Panc1 (cell line): Measurements from ENCODE around the gene OBI1. TPM values are rescaled to one million over a fixed set of nuclear protein-coding genes. Genes with fewer than 3 reads are reported as not detected.

ENCODE experiments used
- ATAC-seq: fragments of 200-7000 bp; cut with Tn5 transposase; 2 replicates; pipeline ENCODE4 v1.9.1; 2020; ENCODE audit warnings: mild to moderate bottlenecking, moderate library complexity
- BruUV-seq: library from RNA; stranded (reverse); fragments of 400-500 nt; replicated peaks from 2 replicates; lab custom pipeline; 2021; lab: Mats Ljungman, UMichigan
- CTCF ChIA-PET: fragments of 300-600 bp; sonication (Branson Sonifier 250); formaldehyde crosslinking; loops from one replicate; lab custom pipeline; 2022; ENCODE audit warnings: antibody characterized with exemption; lab: Charles Lee
- POLR2A ChIA-PET: fragments of 300-600 bp; sonication (Branson Sonifier 250); formaldehyde crosslinking; loops from one replicate; lab custom pipeline; 2022; ENCODE audit warnings: antibody characterized with exemption; lab: Charles Lee
- DNase-seq: peaks from one replicate; pipeline ENCODE4 v3.0.0-alpha.2; 2010; ENCODE audit warnings: low read depth, low spot score
- H3K27ac ChIP-seq: 2 replicates; pipeline ENCODE4 v1.5.1; 2011; ENCODE audit warnings: mild to moderate bottlenecking, low read length, inconsistent platforms
- H3K27me3 ChIP-seq: fragments of 200-500 bp; sonication (Bioruptor generic); 2 replicates; pipeline ENCODE4 v1.6.0; 2014; ENCODE audit warnings: low read length, inconsistent platforms; ENCODE audit not compliant: control insufficient read depth, insufficient read depth
- H3K36me3 ChIP-seq: fragments of 200-500 bp; sonication (Bioruptor generic); 2 replicates; pipeline ENCODE4 v1.5.1; 2014; ENCODE audit warnings: inconsistent platforms, mild to moderate bottlenecking, low read length, moderate library complexity; ENCODE audit not compliant: control insufficient read depth, insufficient read depth
- H3K4me1 ChIP-seq: 2 replicates; pipeline ENCODE4 v1.5.1; 2011; ENCODE audit warnings: inconsistent platforms, mild to moderate bottlenecking, low read length, moderate library complexity; ENCODE audit not compliant: control insufficient read depth, insufficient read depth
- H3K4me3 ChIP-seq, 2 experiments: 2 replicates each; pipeline ENCODE4 v1.5.1; 2011 to 2012; ENCODE audit warnings: low read depth in 2 of 2, low read length in 2 of 2, mild to moderate bottlenecking in 2 of 2, inconsistent platforms in 1 of 2, moderate library complexity in 1 of 2
- H3K9me3 ChIP-seq: fragments of 200-500 bp; sonication (Bioruptor generic); 2 replicates; pipeline ENCODE4 v1.5.1; 2014; ENCODE audit warnings: low read depth, mild to moderate bottlenecking, inconsistent platforms, low read length, moderate library complexity; ENCODE audit not compliant: control insufficient read depth, insufficient read depth
- POLR2AphosphoS5 ChIP-seq: IDR thresholded peaks from 2 replicates; pipeline ENCODE4 v1.6.1; 2012; ENCODE audit warnings: mild to moderate bottlenecking, low read depth, low read length, moderate library complexity
- REST ChIP-seq, 2 experiments: IDR thresholded peaks; 2 replicates each; pipeline ENCODE4 v1.6.1; 2011 to 2012; ENCODE audit warnings: low read depth in 2 of 2, control low read depth in 1 of 2, low read length in 1 of 2, mild to moderate bottlenecking in 1 of 2, moderate library complexity in 1 of 2; ENCODE audit not compliant: insufficient read depth in 1 of 2
- SIN3A ChIP-seq: IDR thresholded peaks from 2 replicates; pipeline ENCODE4 v1.6.1; 2012; ENCODE audit warnings: low read depth, mild to moderate bottlenecking, low read length, moderate library complexity, borderline replicate concordance; ENCODE audit not compliant: insufficient read depth
- TCF7L2 ChIP-seq: IDR thresholded peaks from 2 replicates; pipeline ENCODE4 v1.6.1; 2011; ENCODE audit warnings: mild to moderate bottlenecking, low read depth, low read length, inconsistent platforms
- in situ Hi-C: cut with HindIII; loops from 2 replicates; pipeline ENCODE4 v1.10.0; 2016; ENCODE audit warnings: low sequenced_read_pairs, low pct_unique_long_range_greater_than_20kb
- intact Hi-C: fragments of 100-400 bp; cut with micrococcal nuclease; formaldehyde crosslinking; loops from one replicate; pipeline ENCODE4 v1.10.0; 2022; ENCODE audit not compliant: unreplicated experiment
- total RNA-seq: library from RNA; stranded (reverse); gene quantifications from one replicate; pipeline ENCODE4 v1.2.1, GENCODE V29; 2021; ENCODE audit not compliant: unreplicated experiment
- TF ChIP-seq, protein P1 (sequence below): fragments of 450-650 bp; IDR thresholded peaks from 2 replicates; pipeline ENCODE4 v1.5.1; 2017; ENCODE audit warnings: mild to moderate bottlenecking

OBI1 gene
- total RNA-seq, 1 experiment from 2014 or later: 9.1 TPM

GRCh38 chr13:78680576-78681350 lies 21.8 kb upstream of the OBI1 start:
- ATAC-seq: no peak
- no TSS peak for BruUV-seq
- Histone ChIP-seq H3K36me3 (no peaks in the 10 kb centered on the region), H3K4me3 (no peak overlapping the region), H3K4me1 (no peaks in the 10 kb centered on the region), H3K27ac (no peak overlapping the region), H3K27me3 (no peaks in the 10 kb centered on the region; the same call in 1 of the 2 replicates), H3K9me3 (no peaks in the 10 kb centered on the region)
- ChIA-PET POLR2A (no interaction called here), CTCF (no interaction called here)
- TF ChIP-seq SIN3A (no peak), POLR2AphosphoS5 (no peak), TCF7L2 (no peak), REST (IDR thresholded peaks at IDR 0.05; ENCODE audit: insufficient read depth in 1 of 2, low read depth in 2 of 2, low read length in 1 of 2) (no peak)
- TF ChIP-seq, protein P1, sequence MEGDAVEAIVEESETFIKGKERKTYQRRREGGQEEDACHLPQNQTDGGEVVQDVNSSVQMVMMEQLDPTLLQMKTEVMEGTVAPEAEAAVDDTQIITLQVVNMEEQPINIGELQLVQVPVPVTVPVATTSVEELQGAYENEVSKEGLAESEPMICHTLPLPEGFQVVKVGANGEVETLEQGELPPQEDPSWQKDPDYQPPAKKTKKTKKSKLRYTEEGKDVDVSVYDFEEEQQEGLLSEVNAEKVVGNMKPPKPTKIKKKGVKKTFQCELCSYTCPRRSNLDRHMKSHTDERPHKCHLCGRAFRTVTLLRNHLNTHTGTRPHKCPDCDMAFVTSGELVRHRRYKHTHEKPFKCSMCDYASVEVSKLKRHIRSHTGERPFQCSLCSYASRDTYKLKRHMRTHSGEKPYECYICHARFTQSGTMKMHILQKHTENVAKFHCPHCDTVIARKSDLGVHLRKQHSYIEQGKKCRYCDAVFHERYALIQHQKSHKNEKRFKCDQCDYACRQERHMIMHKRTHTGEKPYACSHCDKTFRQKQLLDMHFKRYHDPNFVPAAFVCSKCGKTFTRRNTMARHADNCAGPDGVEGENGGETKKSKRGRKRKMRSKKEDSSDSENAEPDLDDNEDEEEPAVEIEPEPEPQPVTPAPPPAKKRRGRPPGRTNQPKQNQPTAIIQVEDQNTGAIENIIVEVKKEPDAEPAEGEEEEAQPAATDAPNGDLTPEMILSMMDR: no peak
- DNase-seq: no peak
- in situ Hi-C loops (no loop called here), intact Hi-C loops (no loop called here)

DNA sequence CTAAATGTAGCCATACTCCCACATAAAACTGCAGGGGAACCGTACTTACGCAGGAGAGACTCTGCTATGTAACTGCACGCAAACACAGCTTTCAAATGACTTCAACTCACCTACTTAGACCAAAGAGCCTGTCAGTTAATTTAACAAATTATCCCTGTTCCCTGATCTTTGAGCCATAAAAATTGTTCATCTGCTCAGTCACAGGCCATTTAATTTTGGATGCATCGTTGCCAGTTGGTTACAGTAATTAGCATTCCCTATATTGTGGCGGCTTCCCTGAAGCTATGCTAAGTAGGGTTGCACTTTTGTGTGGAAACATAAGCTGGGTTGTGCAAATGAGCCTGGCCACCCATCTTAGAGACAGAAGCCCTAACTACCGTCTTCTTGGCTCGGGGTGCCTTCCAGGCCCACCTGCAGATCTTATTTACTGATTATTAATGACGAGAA lies 21.2 kb upstream of the OBI1 start:
- H3K9me3 ChIP-seq: no peaks in the 10 kb centered on the region
- ATAC-seq: no peak

More for the DNA sequence above, 21.2 kb upstream of the OBI1 start:
- intact Hi-C loops: no loop called here
- Histone ChIP-seq H3K4me3 (no peak overlapping the region), H3K27me3 (no peaks in the 10 kb centered on the region; the same call in 1 of the 2 replicates), H3K36me3 (no peaks in the 10 kb centered on the region), H3K4me1 (no peaks in the 10 kb centered on the region), H3K27ac (no peak overlapping the region)
- POLR2A ChIA-PET: no interaction called here
- in situ Hi-C loops: no loop called here
- TF ChIP-seq, protein P1: no peak
- no peak for TF ChIP-seq REST (IDR thresholded peaks at IDR 0.05; ENCODE audit: insufficient read depth in 1 of 2, low read depth in 2 of 2, low read length in 1 of 2)
- no peak for TF ChIP-seq POLR2AphosphoS5
- no peak for TF ChIP-seq TCF7L2
- TF ChIP-seq SIN3A: no peak
- DNase-seq: no peak
- BruUV-seq: no TSS peak
- CTCF ChIA-PET: no interaction called here
